Measurements from ENCODE around the gene HLA-DQA1.
A peak's percentile ranks its signal among the peaks of the same experiment; 100 is the strongest.
"Not testable (repeated sequence)": the region's sequence is repeated elsewhere in the genome, so short reads cannot be mapped to it uniquely, and the experiment has no call there.

The HLA-DQA1 gene

DNA sequence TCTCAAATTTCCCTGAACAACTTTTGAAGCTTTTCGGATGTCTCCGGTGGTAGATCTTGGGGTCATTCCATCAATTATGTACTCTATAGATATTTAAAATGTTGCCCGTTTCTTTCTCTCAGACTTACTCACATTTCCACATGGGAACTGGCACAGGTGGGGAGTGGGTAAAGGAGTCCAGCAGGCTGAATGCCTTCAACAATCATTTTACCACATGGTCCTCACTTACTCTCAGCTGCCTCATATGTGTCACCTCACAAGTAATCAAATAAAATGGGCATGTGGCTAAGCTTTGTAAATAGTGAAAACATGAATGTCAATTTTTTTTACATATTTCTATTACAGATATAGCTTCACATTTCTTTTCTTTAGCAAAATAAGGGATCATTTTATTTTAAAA is 677 bp downstream of the HLA-DQA1 start:
- peak overlapping the region; percentile 100 for H3K4me3 ChIP-seq (ENCODE audit: low read length)
- TF ChIP-seq ZNF274 (IDR thresholded peaks at IDR 0.05; ENCODE audit: low read depth, low read length): no peak

DNA sequence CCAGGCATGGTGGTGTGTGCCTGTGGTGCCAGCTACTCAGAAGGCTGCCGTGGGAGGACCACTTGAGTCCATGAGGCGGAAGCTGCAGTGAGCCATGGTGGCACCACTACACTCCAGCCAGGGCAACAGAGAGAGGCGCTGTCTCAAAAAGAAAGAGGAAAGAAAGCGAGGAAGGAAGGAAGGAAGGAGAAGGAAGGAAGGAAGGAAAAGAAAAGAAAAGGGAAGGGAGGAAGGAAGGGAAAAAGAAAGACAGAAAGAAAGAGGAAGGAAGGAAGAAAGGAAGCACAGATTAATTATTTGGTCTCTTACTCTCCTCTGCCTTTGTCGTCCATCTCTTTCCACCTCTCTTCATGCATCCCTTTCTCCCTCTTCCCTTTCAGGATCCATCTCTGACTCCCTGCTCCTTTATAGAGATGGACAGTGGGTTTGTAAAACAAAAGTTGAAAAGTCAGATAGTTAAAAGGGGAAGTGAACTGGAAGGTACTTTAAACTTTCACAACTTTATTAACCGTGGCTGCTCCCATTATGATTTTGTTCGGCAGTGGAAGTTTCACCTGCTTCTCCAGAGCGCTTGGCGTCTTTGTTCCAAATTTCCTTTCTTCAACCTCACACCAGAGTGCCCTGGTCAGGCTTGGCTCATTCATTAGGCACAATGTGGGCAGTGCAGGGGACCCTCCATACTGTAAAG is 1.5 kb downstream of the HLA-DQA1 start:
- no peak for TF ChIP-seq ZNF274 (IDR thresholded peaks at IDR 0.05; ENCODE audit: low read depth, low read length)
- peak overlapping the region; percentile 100 for H3K4me3 ChIP-seq (ENCODE audit: low read length)

DNA sequence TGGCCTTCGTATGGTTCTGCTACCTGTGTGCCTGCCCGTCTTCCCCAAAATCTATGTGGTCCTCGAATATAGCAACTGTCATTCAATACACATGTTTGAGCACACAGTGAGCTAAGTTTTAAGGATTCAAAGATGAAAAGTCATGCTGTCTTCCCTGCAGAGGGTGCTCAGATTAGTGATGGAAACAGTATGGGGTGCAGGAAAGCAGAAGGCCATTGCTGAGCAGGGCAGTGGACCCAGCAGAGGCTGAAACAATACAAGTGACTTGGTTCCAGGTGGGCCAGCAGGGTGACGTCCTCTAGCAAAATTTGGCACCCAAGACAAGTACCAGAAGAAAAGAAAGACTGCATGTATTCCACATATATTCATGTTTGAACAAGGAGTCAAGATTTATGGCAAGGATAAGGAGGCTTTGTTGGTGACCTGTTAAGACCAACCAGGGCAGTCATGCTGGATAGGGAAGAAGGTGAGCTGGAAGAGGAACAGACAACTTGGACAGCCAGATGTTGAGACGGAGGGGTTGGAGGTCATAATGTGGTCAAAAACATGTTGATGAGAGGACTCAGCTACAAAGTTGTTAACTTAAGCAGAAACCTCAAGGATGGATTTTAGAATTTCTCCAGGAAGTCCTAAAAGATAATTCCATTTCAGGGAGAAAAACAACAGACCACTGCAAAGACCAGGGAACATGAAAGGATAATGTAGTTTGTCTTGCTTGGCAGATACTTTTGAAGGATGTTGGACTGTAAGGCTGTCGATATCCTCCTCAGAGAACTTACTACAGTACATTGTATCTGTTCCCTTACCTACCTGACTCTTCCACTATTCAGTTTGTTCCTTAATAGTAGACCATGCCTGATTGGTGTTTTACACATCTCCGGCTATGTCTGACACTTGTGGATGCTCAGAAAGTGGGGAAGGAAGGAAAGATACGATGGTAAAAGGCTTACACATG is 2.5 kb downstream of the HLA-DQA1 start:
- H3K4me3 ChIP-seq (ENCODE audit: low read length): peak overlapping the region; percentile 100
- no peak for TF ChIP-seq ZNF274 (IDR thresholded peaks at IDR 0.05; ENCODE audit: low read depth, low read length)

DNA sequence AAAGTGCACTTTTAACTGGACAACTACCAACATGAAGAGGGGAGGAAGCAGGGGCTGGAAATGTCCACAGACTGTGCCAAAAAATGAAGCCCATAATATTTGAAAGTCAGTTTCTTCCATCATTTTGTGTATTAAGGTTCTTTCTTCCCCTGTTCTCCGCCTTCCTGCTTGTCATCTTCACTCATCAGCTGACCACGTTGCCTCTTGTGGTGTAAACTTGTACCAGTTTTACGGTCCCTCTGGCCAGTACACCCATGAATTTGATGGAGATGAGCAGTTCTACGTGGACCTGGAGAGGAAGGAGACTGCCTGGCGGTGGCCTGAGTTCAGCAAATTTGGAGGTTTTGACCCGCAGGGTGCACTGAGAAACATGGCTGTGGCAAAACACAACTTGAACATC is 3.9 kb downstream of the HLA-DQA1 start:
- H3K4me3 ChIP-seq (ENCODE audit: low read length): no peak overlapping the region; the same call in 1 of the 2 replicates
- TF ChIP-seq ZNF274 (IDR thresholded peaks at IDR 0.05; ENCODE audit: low read depth, low read length): no peak

DNA sequence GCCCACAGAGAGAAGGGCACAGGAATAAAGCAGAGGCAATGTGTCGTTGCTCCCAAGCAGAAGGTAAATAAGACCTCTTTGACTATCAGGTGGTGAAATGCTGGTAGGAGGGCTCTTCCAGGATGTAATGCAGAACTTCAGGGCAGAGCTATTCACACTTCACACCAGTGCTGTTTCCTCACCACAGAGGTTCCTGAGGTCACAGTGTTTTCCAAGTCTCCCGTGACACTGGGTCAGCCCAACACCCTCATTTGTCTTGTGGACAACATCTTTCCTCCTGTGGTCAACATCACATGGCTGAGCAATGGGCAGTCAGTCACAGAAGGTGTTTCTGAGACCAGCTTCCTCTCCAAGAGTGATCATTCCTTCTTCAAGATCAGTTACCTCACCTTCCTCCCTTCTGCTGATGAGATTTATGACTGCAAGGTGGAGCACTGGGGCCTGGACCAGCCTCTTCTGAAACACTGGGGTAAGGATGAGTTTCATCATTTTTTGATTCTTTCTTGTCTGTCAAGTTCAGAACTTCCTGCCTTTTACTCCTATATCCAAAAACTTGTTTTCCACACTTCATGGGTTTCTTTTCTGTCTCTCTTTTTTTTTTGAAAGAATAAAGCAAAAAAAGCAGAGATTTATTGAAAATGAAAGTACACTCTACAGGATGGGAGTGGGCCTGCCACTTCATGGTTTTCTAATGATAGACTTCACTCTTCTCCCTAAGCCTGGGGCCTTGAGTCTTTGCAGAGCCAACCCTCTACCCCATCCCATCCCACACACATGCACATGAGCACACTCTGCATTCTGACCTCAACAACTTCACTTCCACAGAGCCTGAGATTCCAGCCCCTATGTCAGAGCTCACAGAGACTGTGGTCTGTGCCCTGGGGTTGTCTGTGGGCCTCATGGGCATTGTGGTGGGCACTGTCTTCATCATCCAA is 4.8 kb downstream of the HLA-DQA1 start:
- not testable (repeated sequence) for H3K4me3 ChIP-seq (ENCODE audit: low read length)

DNA sequence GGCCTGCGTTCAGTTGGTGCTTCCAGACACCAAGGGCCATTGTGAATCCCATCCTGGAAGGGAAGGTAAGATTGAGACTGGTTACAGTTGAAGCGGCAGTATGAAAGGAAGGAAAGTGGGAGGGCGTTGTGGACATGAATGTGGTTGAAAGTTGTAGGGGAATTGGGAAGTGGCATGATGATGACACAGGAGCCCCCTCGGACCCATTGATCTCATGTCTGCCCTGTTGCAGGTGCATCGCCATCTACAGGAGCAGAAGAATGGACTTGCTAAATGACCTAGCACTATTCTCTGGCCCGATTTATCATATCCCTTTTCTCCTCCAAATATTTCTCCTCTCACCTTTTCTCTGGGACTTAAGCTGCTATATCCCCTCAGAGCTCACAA is 5.5 kb downstream of the HLA-DQA1 start:
- no peak for TF ChIP-seq ZNF274 (IDR thresholded peaks at IDR 0.05; ENCODE audit: low read depth, low read length)

DNA sequence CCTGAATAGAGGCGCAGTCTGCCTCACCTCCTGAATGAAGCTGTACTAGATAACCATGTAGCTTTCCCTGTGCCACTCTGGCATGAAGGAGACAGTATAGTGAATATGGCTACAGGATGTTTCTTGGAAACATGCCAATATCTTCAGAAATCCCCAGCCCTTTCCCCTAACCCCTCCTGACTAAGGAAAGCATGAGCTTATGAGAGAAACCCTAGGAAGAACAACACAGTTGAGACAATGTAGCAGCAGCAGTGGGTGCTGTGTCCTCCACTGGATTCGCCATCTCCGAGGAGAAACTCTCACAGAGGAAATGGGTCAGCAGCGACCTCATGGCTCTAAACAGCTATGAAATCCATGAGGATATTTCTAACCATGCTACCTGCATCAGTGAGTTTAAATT is 6.7 kb downstream of the HLA-DQA1 start:
- no peak for TF ChIP-seq ZNF274 (IDR thresholded peaks at IDR 0.05; ENCODE audit: low read depth, low read length)
- H3K4me3 ChIP-seq (ENCODE audit: low read length): no peak overlapping the region

More for the DNA sequence above, 5.5 kb downstream of the HLA-DQA1 start:
- no peak overlapping the region for H3K4me3 ChIP-seq (ENCODE audit: low read length)

DNA sequence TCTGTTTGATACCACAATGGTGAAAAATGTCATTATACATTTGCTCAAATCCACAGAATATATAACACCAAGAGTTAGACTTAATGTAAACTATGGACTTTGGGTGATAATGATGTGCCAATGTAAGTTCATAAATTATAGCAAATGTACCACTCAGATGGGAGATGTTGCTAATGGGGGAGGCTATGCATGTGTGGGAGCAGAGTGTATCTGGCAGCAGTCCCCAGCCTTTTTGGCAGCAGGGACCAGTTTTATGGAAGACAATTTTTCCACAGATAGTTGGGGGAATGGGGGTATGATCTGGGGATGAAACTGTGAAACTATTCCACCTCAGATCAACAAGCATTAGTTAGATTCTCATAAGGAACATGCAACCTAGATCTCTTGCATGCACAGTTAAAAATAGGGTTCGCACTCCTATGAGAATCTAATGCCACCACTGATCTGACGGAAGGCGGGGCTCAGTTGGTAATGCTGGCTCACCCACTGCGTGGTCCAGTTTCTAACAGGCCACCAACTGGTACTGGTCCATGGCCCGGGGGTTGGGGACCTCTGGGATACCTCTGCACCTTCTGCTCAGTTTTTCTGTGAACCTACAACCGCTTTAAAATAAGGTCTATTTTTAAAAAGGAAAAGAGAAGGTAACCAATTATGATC is 8.0 kb downstream of the HLA-DQA1 start:
- no peak overlapping the region for H3K4me3 ChIP-seq (ENCODE audit: low read length)
- TF ChIP-seq ZNF274 (IDR thresholded peaks at IDR 0.05; ENCODE audit: low read depth, low read length): no peak

DNA sequence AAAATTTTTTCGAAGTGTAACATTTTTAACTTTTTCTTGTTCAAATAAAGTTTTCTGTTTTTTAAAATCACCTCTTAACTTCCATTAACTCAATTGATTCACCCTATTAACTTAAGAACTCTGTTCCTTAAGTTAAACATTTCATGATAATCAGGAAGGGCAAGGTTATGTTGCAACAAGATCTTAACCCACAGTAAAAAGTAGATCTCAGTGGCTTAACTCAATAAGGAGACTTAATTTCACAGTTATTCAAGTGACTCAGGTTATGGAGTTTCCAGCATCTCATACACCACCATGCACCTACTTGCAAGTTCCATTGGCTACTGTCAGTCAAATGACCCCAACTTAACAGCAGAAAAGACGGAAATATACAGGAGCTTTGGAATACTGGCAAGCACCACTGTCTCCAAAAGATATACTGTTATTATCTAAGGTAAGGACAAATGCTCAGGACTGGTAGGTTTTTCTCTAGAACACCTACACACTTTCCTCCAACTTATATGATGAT is 18.1 kb downstream of the HLA-DQA1 start:
- TF ChIP-seq ZNF274 (IDR thresholded peaks at IDR 0.05; ENCODE audit: low read depth, low read length): no peak
- H3K4me3 ChIP-seq (ENCODE audit: low read length): no peak overlapping the region

DNA sequence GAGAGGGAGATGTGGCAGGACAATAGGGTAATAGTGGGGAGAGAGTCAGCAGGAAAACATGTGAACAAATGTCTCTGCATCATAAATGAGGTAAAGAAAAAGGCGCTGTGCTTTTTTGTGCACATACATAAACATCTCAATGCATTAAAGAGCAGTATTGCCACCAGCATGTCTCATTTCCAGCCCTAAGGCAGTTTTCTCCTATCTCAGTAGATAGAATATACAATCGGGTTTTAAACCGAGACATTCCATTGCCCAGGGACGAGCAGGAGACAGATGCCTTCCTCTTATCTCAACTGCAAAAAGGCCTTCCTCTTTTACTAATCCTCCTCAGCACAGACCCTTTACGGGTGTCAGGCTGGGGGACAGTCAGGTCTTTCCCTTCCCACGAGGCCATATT is 20.1 kb downstream of the HLA-DQA1 start:
- not testable (repeated sequence) for H3K4me3 ChIP-seq (ENCODE audit: low read length)

DNA sequence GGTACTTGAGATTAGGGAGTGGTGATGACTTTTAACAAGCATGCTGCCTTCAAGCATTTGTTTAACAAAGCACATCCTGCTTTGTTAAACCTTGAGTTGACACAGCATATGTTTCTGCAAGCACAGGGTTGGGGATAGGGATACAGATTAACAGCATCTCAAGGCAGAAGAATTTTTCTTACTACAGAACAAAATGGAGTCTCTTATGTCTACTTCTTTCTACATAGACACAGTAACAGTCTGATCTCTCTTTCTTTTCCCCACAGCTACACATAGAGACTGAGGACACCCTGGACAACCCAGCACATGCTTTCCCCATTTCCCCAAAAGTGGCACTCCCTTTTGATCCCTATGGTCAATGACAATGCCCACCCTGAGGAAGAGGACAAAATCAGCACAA is 20.6 kb downstream of the HLA-DQA1 start:
- not testable (repeated sequence) for H3K4me3 ChIP-seq (ENCODE audit: low read length)

DNA sequence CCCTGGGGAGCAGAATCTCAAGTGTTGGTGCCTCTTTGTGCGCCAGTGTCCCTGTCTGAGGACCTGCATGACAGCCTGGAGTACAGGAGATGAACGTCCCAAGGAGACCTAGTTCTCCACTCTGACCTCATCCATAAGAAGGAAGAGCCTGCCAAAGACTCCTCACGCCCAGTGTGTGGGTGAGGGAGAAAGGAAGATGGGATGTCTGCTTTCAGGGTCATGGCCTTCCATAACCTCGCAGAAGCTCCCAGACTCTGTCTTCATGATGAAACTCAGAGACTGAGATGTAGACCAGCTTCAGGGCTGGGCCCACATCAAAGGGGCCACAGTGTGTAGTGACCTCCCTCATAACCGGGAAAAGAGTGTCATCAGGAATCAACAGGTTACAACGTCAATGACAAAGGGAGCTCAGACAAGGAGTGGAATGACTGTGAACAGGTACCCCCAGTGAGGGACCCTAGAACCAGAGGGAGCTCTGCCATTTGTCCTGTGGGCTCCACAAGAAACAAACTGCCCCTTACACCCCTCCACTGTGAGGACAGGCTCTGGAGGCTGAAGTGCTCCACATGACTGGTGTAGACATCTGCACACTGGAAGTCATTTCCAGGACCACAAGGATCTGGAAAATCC is 21.2 kb downstream of the HLA-DQA1 start:
- no peak for TF ChIP-seq ZNF274 (IDR thresholded peaks at IDR 0.05; ENCODE audit: low read depth, low read length)
- H3K4me3 ChIP-seq (ENCODE audit: low read length): no peak overlapping the region
